SK-N-MC (cell line): ENCODE measurements around the gene RAC3.

ENCODE experiments used
- DNase-seq: peaks from one replicate; pipeline ENCODE4 v3.0.0-alpha.2; 2011; ENCODE audit warnings: low read depth, low spot score
- H3K27ac ChIP-seq: fragments of 200-600 bp; sonication (generic); 2 replicates; pipeline ENCODE4 v1.5.1; 2016; ENCODE audit warnings: mixed run types
- H3K36me3 ChIP-seq: fragments of 200-600 bp; sonication (generic); 2 replicates; pipeline ENCODE4 v1.6.1; 2017; ENCODE audit warnings: antibody characterized with exemption, low read length, mixed read lengths; ENCODE audit not compliant: insufficient read depth
- H3K4me3 ChIP-seq: fragments of 200-600 bp; sonication (generic); 2 replicates; pipeline ENCODE4 v1.5.1; 2016
- H3K9ac ChIP-seq: fragments of 200-600 bp; sonication (generic); 2 replicates; pipeline ENCODE4 v1.8.0; 2017; ENCODE audit warnings: mixed run types, mixed read lengths; ENCODE audit not compliant: insufficient read length
- H3K9me3 ChIP-seq: fragments of 200-600 bp; sonication (generic); 2 replicates; pipeline ENCODE4 v1.6.1; 2017; ENCODE audit warnings: low read depth, mild to moderate bottlenecking, antibody characterized with exemption, low read length, moderate library complexity, mixed read lengths
- EZH2 ChIP-seq: fragments of 200-600 bp; sonication (generic); IDR thresholded peaks from one replicate; pipeline ENCODE4 v1.6.1; 2017; ENCODE audit warnings: antibody characterized with exemption
- FOXP2 ChIP-seq: optimal IDR thresholded peaks from 2 replicates; pipeline ENCODE3; 2011; ENCODE audit warnings: mild to moderate bottlenecking, moderate library complexity; ENCODE audit not compliant: insufficient read depth; ENCODE audit errors: extremely low read length, control extremely low read depth
- POLR2AphosphoS5 ChIP-seq: IDR thresholded peaks from 2 replicates; pipeline ENCODE4 v1.6.1; 2012; ENCODE audit warnings: mild to moderate bottlenecking, low read depth, low read length, borderline replicate concordance

Gene RAC3

DNA sequence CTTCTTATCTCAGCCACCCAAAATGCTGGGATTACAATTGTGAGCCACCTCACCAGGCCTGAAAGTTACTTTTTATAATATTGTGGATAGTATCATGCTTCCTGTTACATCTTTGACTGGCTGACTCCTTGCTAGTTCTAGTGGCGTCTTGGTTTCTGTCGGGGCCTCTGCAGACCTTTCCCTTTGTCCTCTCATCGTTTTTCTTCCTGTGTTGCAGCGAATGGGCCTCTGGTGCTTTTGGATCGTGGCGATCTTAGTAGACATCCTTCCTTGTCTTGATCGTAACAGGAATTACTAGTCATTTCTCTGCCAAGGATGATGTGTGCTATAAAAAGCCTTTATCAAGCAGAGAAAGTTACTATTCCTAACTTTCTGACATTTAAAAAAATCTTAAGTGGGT lies 33.3 kb upstream of the RAC3 start:
- no peak overlapping the region for H3K4me3 ChIP-seq
- no peak for TF ChIP-seq POLR2AphosphoS5
- no peak for TF ChIP-seq FOXP2
- no peak for TF ChIP-seq EZH2
- H3K9ac ChIP-seq, result no peak overlapping the region
- no peaks in the 10 kb centered on the region for H3K36me3 ChIP-seq
- peak overlapping the region; percentile 36; the same call in 1 of the 2 replicates for H3K27ac ChIP-seq
- H3K9me3 ChIP-seq, result no peaks in the 10 kb centered on the region
- no peak for DNase-seq

DNA sequence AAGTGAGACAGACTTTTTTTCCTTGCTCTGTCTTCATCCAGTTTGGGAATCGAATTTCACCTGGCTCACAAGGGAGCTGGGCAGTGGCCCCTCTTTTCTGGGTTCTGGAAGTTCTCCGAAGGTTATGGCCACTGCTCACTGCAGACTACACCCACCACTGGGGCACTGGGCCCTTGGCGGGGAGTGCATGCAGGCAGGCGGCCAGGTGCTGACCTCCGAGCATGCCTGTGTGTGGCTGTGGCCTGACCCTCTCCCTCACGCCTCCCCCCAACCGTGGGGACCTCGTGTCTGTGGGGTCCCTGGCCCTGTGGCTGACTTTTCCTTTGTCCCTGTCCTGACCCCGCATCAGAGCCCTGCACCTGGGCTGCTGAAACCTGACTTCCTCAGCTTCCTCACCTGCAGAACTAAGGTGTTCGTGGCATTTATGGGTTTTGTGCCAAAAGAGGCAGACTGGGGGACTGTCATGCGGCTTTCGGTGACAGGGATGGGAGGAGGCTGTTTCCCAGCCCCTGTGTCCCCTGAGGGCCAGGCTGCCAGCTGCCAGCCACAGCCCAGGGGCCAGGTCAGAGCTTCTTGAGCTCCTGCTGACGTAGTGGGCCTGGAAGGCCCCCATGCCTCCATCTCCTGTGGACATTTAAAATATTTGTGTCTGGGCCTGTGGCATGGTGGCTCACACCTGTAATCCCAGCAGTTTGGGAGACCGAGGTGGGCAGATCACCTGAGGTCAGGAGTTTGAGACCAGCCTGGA lies 32.6 kb upstream of the RAC3 start:
- no peak overlapping the region for H3K9ac ChIP-seq

DNA sequence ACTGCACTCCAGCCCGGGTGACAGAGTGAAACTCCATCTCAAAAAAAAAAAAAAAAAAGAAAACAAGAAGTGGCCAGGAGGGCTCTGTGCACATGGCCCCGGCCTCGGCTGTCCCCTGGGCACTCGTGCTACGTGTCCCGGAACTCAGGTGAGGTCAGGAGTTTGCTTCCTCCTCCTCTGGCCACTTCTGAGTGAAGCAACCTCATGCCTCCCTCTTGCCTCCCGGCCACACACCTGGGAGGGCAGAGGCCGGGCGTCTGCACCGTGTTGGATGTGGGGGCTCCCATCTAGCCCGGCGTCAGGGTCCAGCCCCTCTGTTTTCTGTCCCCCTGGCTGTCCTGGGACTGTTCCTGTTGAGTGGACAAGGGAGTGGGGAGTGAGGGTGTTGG lies 31.9 kb upstream of the RAC3 start:
- Histone ChIP-seq H3K9me3 (no peaks in the 10 kb centered on the region), H3K36me3 (no peaks in the 10 kb centered on the region), H3K4me3 (no peak overlapping the region), H3K9ac (no peak overlapping the region), H3K27ac (no peak overlapping the region)
- DNase-seq, result no peak
- no peak for TF ChIP-seq EZH2
- no peak for TF ChIP-seq POLR2AphosphoS5
- no peak for TF ChIP-seq FOXP2

More for the DNA sequence above, 32.6 kb upstream of the RAC3 start:
- DNase-seq, result no peak
- Histone ChIP-seq H3K9me3 (no peaks in the 10 kb centered on the region), H3K36me3 (no peaks in the 10 kb centered on the region), H3K4me3 (no peak overlapping the region), H3K27ac (no peak overlapping the region)
- TF ChIP-seq FOXP2, result no peak
- no peak for TF ChIP-seq EZH2
- no peak for TF ChIP-seq POLR2AphosphoS5

DNA sequence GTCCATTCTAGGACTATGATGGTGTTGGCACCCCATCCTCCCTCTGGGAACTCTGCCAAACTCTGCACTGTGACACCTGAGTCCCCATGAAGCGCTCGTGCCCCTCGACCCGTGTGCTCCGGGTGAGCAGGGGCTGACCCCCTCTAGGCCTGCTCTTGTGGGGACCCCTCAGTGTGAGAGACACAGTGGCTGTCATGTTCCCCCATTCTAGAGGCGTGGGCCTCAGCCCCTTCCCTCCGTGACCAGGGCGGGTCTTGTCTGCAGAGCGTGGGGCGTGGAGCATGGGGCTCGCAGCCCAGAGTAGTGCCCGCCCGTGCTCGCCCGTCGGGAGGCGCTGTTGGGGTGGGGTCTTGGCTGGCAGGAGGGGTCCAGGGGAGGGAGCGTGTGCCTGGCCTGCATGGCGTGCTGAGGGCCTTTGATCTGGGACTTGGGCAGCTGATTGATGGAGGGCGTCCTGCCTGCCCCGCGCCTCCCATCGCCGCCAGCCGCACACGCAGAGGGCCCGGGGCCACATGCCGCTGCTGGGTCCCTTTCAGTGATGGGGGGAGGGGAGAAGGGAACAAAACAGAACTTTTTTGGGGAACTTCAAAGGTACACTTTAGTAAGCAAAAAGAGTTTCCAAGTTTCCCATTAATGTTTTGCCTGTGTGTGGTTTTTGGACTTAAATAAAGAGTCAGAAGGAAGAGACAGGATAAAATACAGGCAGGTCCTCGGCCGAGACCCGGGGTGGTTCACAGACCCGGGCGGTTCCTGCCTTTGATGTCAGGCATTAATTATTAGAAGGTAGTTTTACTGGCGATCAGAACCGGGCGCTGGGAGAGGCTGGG lies 31.3 kb upstream of the RAC3 start:
- no peak overlapping the region for H3K27ac ChIP-seq
- H3K9ac ChIP-seq, result no peak overlapping the region
- DNase-seq, result no peak
- no peaks in the 10 kb centered on the region for H3K9me3 ChIP-seq
- H3K36me3 ChIP-seq, result no peaks in the 10 kb centered on the region
- no peak overlapping the region for H3K4me3 ChIP-seq
- TF ChIP-seq POLR2AphosphoS5 (no peak), FOXP2 (no peak), EZH2 (no peak)

DNA sequence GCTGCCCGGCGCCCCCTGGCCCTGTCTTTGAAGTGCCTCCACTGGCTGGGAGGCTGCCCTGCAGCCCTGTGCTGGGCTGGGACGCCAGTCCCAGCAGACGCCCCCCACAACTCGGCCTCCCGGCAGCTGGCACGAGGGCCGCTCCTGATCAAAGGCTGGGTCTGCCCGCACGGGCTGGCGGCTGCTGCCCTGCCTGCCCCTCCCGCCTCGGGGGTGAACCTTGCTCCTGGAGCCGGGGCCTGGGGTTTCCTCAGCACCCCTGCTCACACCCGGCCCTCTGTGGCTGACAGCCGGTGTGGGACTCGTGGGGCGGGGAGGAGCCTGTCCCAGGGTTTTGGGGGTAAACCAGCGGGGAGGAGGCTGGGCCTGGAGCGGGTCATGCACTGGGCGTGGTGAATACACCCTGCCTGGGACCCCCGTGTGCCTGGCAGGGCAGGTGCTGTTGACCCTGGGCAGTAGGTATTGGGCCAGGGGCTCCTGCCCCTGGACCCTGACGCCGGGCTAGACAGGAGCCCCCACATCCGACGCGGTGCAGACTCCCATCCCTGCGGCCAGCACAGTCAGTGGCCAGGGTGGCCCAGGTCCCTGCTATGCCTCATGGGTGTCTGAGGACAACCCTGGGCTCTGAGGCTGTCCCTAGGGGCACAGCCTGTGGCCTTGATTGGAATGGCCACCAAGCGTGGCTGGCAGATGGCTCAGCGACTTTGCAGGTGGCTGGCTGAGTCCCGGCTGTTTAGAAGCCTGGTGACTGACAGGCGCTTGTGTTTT lies 30.5 kb upstream of the RAC3 start:
- no peaks in the 10 kb centered on the region for H3K36me3 ChIP-seq
- no peak overlapping the region for H3K27ac ChIP-seq
- no peak for DNase-seq
- H3K4me3 ChIP-seq, result no peak overlapping the region
- no peaks in the 10 kb centered on the region for H3K9me3 ChIP-seq
- no peak for TF ChIP-seq POLR2AphosphoS5
- no peak for TF ChIP-seq EZH2
- TF ChIP-seq FOXP2, result no peak
- H3K9ac ChIP-seq, result no peak overlapping the region

DNA sequence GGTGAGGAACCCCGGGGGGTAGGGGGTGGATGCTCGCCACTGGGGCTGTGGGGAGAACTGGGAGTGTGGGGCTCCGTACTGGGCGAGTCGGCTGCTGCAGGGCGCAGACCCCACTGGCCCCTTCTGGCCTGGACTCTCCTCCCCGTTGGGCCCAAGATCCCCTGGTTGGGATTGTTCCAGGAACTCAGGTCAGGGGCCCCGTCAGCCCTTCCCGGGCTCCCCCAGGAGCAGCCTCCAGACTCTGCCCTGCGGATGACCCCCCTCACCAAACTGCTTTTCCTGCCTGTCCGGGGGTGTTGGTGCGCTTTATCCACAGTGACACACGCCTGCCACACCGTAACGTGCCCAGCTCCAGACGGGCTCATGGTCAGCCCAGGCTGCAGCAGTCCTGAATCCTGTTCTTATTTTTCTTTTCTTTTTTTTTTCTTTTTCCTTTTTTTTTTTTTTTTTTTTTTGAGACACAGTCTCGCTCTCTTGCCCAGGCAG lies 29.9 kb upstream of the RAC3 start:
- no peak for DNase-seq
- Histone ChIP-seq H3K27ac (no peak overlapping the region), H3K36me3 (no peaks in the 10 kb centered on the region), H3K9me3 (no peaks in the 10 kb centered on the region), H3K4me3 (no peak overlapping the region), H3K9ac (no peak overlapping the region)
- TF ChIP-seq EZH2 (no peak), FOXP2 (no peak), POLR2AphosphoS5 (no peak)

DNA sequence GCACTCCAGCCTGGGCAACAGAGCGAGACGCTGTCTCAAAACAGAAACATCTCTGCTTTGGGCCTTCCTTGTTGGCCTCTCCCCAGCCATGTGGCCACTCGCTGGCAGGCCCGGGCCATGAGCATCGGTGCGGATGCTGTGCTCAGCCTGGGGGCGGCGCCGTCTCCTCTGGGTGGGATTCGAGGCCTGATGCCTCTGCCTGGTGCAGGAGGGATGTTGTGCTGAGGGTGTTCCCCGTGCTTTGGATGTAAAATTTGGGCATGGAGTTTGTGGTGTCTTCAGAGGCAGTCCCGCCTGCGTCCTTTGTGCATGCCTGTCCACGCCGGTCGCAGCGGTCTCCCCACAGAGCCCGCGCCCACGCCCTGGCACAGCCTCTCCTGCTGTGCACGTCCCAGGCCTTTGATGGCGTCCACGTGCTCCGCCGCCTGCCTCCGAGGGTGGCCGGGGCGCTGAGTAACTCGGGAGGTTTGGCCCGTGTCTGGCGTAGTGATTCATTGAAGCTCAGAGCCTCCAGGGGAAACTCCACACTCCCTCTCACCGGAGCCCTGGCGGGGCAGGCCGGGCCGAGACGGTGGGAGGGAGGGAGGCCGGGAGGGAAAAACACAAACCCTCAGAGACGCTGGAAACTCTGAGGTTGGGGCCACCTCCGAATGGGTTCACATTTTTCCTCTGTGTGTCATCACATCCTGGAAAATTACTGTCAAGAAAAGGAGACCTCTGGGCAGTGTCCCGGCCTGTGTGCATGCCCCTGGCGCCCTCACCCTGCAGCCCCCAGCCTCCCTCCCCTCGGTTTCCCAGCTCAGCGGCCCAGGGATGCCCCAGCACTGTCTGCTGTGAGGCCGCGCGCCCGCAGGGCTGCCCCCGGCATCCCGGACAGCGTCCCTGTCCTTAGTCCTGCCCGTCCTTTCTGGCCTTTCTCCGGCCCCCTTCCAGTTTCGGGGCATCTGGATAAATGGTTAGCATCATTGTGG lies 27.8 kb upstream of the RAC3 start:
- no peak for TF ChIP-seq POLR2AphosphoS5
- TF ChIP-seq EZH2, result no peak
- no peak for TF ChIP-seq FOXP2
- Histone ChIP-seq H3K9me3 (no peaks in the 10 kb centered on the region), H3K4me3 (no peak overlapping the region), H3K27ac (no peak overlapping the region), H3K9ac (no peak overlapping the region), H3K36me3 (no peaks in the 10 kb centered on the region)
- DNase-seq, result no peak
